Naive B cell (primary cell): ENCODE data around the gene ASTN1. TPM values are rescaled to one million over a fixed set of nuclear protein-coding genes. Genes with fewer than 3 reads are reported as not detected.

ENCODE experiments used
- ATAC-seq, 2 donors: fragments of 150-1000 bp; cut with Tn5 transposase; 2 replicates each; pipeline ENCODE4 v1.10.0; 2021; ENCODE audit warnings: low read depth in 2 of 2, mild to moderate bottlenecking in 2 of 2, moderate library complexity in 2 of 2
- DNase-seq: peaks from one replicate; pipeline ENCODE4 v3.0.0; 2022
- H3K27ac Mint-ChIP-seq, 6 donors: one replicate each; pipeline ENCODE4 v1.8.0; 2020 to 2022; ENCODE audit warnings: mild to moderate bottlenecking in 6 of 6, mixed read lengths in 6 of 6, moderate library complexity in 5 of 6, inconsistent platforms in 2 of 6
- H3K27me3 Mint-ChIP-seq, 3 donors: one replicate each; pipeline ENCODE4 v1.8.0; 2021 to 2022; ENCODE audit warnings: mixed read lengths in 3 of 3, mild to moderate bottlenecking in 1 of 3
- H3K36me3 Mint-ChIP-seq, 2 donors: one replicate each; pipeline ENCODE4 v1.8.0; 2020 to 2022; ENCODE audit warnings: mixed read lengths in 2 of 2, inconsistent platforms in 1 of 2, mild to moderate bottlenecking in 1 of 2
- H3K4me1 Mint-ChIP-seq, 3 donors: one replicate each; pipeline ENCODE4 v1.8.0; 2020 to 2022; ENCODE audit warnings: mixed read lengths in 3 of 3, inconsistent platforms in 1 of 3, mild to moderate bottlenecking in 1 of 3, moderate library complexity in 1 of 3
- H3K4me3 Mint-ChIP-seq, 8 donors: one replicate each; pipeline ENCODE4 v1.8.0; 2020 to 2022; ENCODE audit warnings: mild to moderate bottlenecking in 8 of 8, mixed read lengths in 8 of 8, moderate library complexity in 8 of 8, inconsistent platforms in 2 of 8
- H3K9me3 Mint-ChIP-seq, 7 donors: one replicate each; pipeline ENCODE4 v1.8.0; 2020 to 2022; ENCODE audit warnings: mixed read lengths in 7 of 7, mild to moderate bottlenecking in 5 of 7, inconsistent platforms in 2 of 7, moderate library complexity in 1 of 7
- polyA plus RNA-seq, 6 donors: library from polyadenylated mRNA; unstranded; fragments of 300-500 nt; fragmentation: Illumina TruSeq; gene quantifications; one replicate each; pipeline ENCODE4 v1.2.3, GENCODE V29; 2021; ENCODE audit warnings: low read depth in 6 of 6

ASTN1 gene
- polyA plus RNA-seq, 6 donors from 2014 or later: not detected

GRCh38 chr1:176893625-176894352 lies 270.7 kb downstream of the ASTN1 start:
- Mint-ChIP-seq H3K9me3 (peaks cover 0 to 2% (median 0%) of the 10 kb centered on the region in 7 donors), H3K36me3 (no peaks in the 10 kb centered on the region), H3K27ac (no peak overlapping the region), H3K4me3 (no peak overlapping the region), H3K27me3 (peaks cover 17 to 31% (median 26%) of the 10 kb centered on the region in 3 donors), H3K4me1 (peaks cover 7 to 8% (median 7%) of the 10 kb centered on the region in 3 donors)
- DNase-seq (no peak), ATAC-seq (no peak)

- ATAC-seq (no peak), DNase-seq (no peak)
- H3K27ac Mint-ChIP-seq: no peak overlapping the region
- no peaks in the 10 kb centered on the region for H3K9me3 Mint-ChIP-seq
- H3K36me3 Mint-ChIP-seq: no peaks in the 10 kb centered on the region
- H3K4me1 Mint-ChIP-seq: no peaks in the 10 kb centered on the region
- H3K4me3 Mint-ChIP-seq: no peak overlapping the region
- H3K27me3 Mint-ChIP-seq: peaks cover 16 to 40% (median 33%) of the 10 kb centered on the region in 3 donors
These were observed 276.0 kb downstream of the ASTN1 start for GRCh38 chr1:176888471-176889032.

- ATAC-seq (no peak), DNase-seq (no peak)
- H3K9me3 Mint-ChIP-seq: no peaks in the 10 kb centered on the region
- peaks cover 10 to 40% (median 36%) of the 10 kb centered on the region in 3 donors for H3K27me3 Mint-ChIP-seq
- no peaks in the 10 kb centered on the region for H3K4me1 Mint-ChIP-seq
- no peak overlapping the region for H3K4me3 Mint-ChIP-seq
- H3K36me3 Mint-ChIP-seq: no peaks in the 10 kb centered on the region
- no peak overlapping the region for H3K27ac Mint-ChIP-seq
These were observed 278.8 kb downstream of the ASTN1 start for GRCh38 chr1:176885751-176886150.

- Mint-ChIP-seq H3K4me1 (no peaks in the 10 kb centered on the region), H3K27ac (no peak overlapping the region), H3K9me3 (no peaks in the 10 kb centered on the region), H3K27me3 (peaks cover 9 to 37% (median 36%) of the 10 kb centered on the region in 3 donors), H3K4me3 (no peak overlapping the region), H3K36me3 (no peaks in the 10 kb centered on the region)
- ATAC-seq: no peak
- DNase-seq: no peak
These were observed 279.2 kb downstream of the ASTN1 start for GRCh38 chr1:176885341-176885740.

- Mint-ChIP-seq H3K27ac (no peak overlapping the region), H3K9me3 (no peaks in the 10 kb centered on the region), H3K36me3 (no peaks in the 10 kb centered on the region), H3K4me1 (no peaks in the 10 kb centered on the region), H3K27me3 (peaks cover 5 to 36% (median 33%) of the 10 kb centered on the region in 3 donors), H3K4me3 (no peak overlapping the region)
- ATAC-seq (no peak), DNase-seq (no peak)
These were observed 279.6 kb downstream of the ASTN1 start for GRCh38 chr1:176884911-176885310.

DNA sequence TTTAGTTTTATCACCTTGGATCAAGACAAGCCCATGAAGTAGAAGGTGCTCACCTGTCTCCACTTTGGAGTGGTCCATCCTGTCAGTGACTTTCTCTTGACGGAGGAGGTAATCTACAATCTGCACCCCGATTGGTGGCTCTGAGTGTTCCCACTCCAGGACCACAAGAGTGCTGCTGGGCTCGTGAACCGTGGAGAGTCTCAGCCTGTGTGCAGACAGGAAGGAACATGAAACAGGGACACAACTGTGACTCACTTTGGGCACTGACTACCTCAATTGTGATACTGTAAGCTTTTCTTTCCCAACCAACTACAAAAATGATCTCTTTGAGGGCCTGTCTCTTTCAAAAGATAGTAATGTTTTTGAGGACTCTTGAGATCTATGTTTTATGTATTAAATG lies 280.2 kb downstream of the ASTN1 start:
- Mint-ChIP-seq H3K4me3 (no peak overlapping the region), H3K27me3 (peaks cover 0 to 38% (median 28%) of the 10 kb centered on the region in 3 donors), H3K4me1 (no peaks in the 10 kb centered on the region), H3K9me3 (no peaks in the 10 kb centered on the region), H3K36me3 (no peaks in the 10 kb centered on the region), H3K27ac (no peak overlapping the region)
- DNase-seq: no peak
- ATAC-seq: no peak

DNA sequence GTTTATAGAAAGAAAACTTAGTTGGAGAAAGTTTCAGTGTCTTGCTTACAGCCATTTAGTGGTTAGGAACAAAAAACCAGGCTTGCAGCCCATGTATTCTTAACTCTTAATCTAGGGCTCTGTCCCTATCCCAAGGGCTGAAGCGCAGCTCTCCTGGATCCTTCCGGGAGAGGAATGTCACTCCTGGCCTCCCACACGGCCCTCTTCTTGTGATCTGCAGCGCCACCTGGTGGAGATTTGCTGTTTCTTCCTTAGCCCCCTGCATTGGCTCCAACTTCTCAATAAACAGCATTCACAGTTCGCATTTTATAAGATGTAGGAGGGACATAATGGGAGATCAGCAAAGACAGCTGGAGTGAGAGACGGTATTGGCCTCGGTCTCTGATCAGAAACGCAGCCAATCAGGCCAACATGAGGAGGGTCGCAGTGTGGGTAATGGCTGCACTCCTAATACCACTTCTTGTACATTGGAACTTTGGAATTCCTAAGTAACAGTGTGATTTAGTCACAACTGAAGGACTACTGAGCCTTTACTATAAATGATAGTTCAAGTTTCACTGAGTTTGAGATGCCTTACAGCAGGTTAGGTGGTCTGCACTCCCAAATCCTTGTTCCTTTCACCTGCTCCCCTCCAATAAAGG lies 283.4 kb downstream of the ASTN1 start:
- H3K4me1 Mint-ChIP-seq: no peaks in the 10 kb centered on the region
- H3K36me3 Mint-ChIP-seq: no peaks in the 10 kb centered on the region
- H3K9me3 Mint-ChIP-seq: no peaks in the 10 kb centered on the region
- peak; percentile 8 for DNase-seq
- H3K4me3 Mint-ChIP-seq: no peak overlapping the region
- H3K27me3 Mint-ChIP-seq: peaks cover 0 to 31% (median 15%) of the 10 kb centered on the region in 3 donors
- no peak for ATAC-seq
- no peak overlapping the region for H3K27ac Mint-ChIP-seq

- DNase-seq (no peak), ATAC-seq (no peak)
- no peaks in the 10 kb centered on the region for H3K9me3 Mint-ChIP-seq
- H3K4me3 Mint-ChIP-seq: no peak overlapping the region
- peaks cover 0 to 23% (median 9%) of the 10 kb centered on the region in 3 donors for H3K27me3 Mint-ChIP-seq
- no peaks in the 10 kb centered on the region for H3K4me1 Mint-ChIP-seq
- no peaks in the 10 kb centered on the region for H3K36me3 Mint-ChIP-seq
- H3K27ac Mint-ChIP-seq: peak overlapping the region in 1 of 6 donors; percentile 42
These were observed 284.5 kb downstream of the ASTN1 start for GRCh38 chr1:176879784-176880620.

DNA sequence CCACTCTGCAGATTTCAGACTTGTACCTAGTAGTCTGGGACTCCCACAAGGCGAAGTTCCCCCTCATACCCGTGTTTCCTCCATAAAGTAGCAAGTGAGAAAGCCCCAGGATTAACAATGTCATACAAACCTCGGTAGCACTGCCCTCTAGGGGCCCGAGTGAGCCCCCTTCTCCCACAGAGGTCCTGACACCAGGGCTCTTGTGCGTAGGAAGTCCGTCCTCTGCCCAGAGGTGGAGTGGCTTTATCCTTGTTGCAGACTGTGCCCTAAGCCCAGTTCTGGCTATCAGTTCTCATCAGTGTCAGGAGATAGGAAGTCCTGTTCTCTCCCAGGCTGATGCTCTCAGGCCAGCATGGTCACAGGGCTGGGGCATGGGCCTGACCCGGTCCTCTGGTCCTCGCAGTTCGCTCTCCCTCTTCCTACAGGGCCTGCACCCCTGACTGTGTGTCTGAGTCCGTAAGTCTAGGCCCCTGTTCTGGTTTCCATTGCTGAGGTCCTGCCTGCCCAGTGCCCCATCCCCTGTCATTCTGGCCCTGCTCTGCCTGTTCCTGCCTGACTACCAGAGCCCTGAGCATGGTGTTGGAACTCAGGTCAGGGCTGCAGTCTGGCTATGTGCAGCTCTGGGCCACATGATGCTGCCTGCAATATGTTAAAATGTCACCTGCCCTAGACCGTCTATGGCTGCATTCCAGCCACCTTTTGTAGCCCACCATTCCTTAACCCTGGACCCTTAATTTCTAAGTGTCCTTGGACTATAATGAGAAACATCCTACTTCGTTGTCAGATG lies 285.6 kb downstream of the ASTN1 start:
- no peaks in the 10 kb centered on the region for H3K9me3 Mint-ChIP-seq
- H3K27ac Mint-ChIP-seq: peak overlapping the region in 1 of 6 donors; percentile 54
- DNase-seq (no peak), ATAC-seq (no peak)
- no peak overlapping the region for H3K4me3 Mint-ChIP-seq
- no peaks in the 10 kb centered on the region for H3K4me1 Mint-ChIP-seq
- no peaks in the 10 kb centered on the region for H3K36me3 Mint-ChIP-seq
- peaks cover 0 to 20% (median 7%) of the 10 kb centered on the region in 3 donors for H3K27me3 Mint-ChIP-seq

DNA sequence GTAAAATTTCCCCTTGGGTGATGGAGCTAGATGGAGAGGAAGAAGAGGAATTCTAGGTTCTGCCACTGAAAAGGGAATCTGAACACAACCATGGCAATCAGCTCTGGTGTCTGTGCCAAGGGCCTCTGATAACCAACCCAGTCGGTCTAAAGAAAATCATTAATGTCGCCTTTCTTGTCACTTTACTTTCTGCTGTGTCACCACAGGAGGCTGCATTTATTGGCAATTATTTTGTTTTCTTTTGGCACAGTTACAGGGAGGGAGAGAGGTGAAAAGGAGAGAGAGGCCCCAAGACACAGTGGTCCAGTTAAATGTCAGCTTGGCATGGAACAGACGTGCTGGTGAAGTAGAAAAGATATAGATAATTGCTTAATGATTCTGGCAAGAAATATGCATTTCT lies 287.0 kb downstream of the ASTN1 start:
- H3K4me3 Mint-ChIP-seq: no peak overlapping the region
- no peak overlapping the region for H3K27ac Mint-ChIP-seq
- H3K27me3 Mint-ChIP-seq: peaks cover 0 to 17% (median 12%) of the 10 kb centered on the region in 3 donors
- peaks cover 0 to 2% (median 0%) of the 10 kb centered on the region in 7 donors for H3K9me3 Mint-ChIP-seq
- ATAC-seq (no peak), DNase-seq (no peak)
- no peaks in the 10 kb centered on the region for H3K36me3 Mint-ChIP-seq
- H3K4me1 Mint-ChIP-seq: no peaks in the 10 kb centered on the region

DNA sequence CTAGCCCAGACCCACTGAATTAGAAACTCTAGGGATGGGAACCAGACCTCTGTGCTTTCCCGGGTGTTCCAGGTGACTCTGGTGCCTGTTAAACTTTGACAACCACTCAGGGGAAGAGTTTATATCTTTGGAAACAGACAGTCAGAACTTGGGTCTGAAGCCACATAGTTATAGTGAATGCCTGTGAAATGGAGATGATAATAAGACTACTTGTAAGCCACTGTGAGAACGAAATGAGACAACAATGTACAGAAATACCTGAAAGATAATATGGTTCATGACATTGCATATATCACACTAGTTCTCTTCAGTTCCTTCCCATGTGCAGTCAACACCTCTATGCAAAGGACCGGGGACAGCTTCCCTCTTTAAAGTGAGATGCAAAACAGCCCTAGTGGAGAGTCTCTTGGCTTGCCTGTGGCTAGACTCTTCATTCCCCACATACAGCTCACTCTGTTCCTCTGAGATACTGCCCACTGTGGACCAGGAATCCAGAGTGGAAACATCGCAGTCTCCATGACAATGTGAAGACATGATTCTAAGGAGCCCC lies 287.5 kb downstream of the ASTN1 start:
- no peaks in the 10 kb centered on the region for H3K36me3 Mint-ChIP-seq
- no peak overlapping the region for H3K4me3 Mint-ChIP-seq
- peaks cover 0 to 2% (median 0%) of the 10 kb centered on the region in 7 donors for H3K9me3 Mint-ChIP-seq
- H3K27me3 Mint-ChIP-seq: peaks cover 0 to 16% (median 13%) of the 10 kb centered on the region in 3 donors
- H3K4me1 Mint-ChIP-seq: no peaks in the 10 kb centered on the region
- no peak for ATAC-seq
- H3K27ac Mint-ChIP-seq: no peak overlapping the region
- no peak for DNase-seq

GRCh38 chr1:176869577-176869976 lies 294.9 kb downstream of the ASTN1 start:
- Mint-ChIP-seq H3K4me3 (no peak overlapping the region), H3K27me3 (peaks cover 0 to 11% (median 5%) of the 10 kb centered on the region in 3 donors), H3K36me3 (no peaks in the 10 kb centered on the region), H3K9me3 (peaks cover 0 to 6% (median 2%) of the 10 kb centered on the region in 7 donors), H3K27ac (no peak overlapping the region), H3K4me1 (no peaks in the 10 kb centered on the region)
- DNase-seq: no peak
- no peak for ATAC-seq
